Gastroesophageal sphincter (tissue), 4 donors: ENCODE data around the gene CAPN2. TPM values are rescaled to one million over a fixed set of nuclear protein-coding genes. Genes with fewer than 3 reads are reported as not detected.

ENCODE experiments used
- ATAC-seq: fragments of 150-250 bp; one replicate; pipeline ENCODE4 v1.9.1; 2016; ENCODE audit warnings: mild to moderate bottlenecking, moderate library complexity
- H3K27ac ChIP-seq, 4 donors: fragments of 200-600 bp; sonication (generic) in 3 of 4; 1 replicate in 3 of 4; 2 replicates in 1 of 4; pipeline ENCODE4 v1.5.1; 2016 to 2019
- H3K27me3 ChIP-seq: fragments of 200-600 bp; sonication (generic); one replicate; pipeline ENCODE4 v1.5.1; 2019
- H3K36me3 ChIP-seq, 2 donors: fragments of 200-600 bp; sonication (generic); one replicate each; pipeline ENCODE4 v1.5.1; 2019; ENCODE audit warnings: control low read depth in 1 of 2
- H3K4me1 ChIP-seq, 3 donors: fragments of 200-600 bp; sonication (generic); 1 replicate in 2 of 3; 2 replicates in 1 of 3; pipeline ENCODE4 v1.5.1; 2016 to 2019; ENCODE audit warnings: control low read depth in 2 of 3
- H3K4me3 ChIP-seq, 2 donors: fragments of 200-600 bp; sonication (generic); one replicate each; pipeline ENCODE4 v1.5.1; 2019; ENCODE audit warnings: mild to moderate bottlenecking in 1 of 2, moderate library complexity in 1 of 2
- H3K9me3 ChIP-seq, 3 donors: fragments of 200-600 bp; sonication (generic); one replicate each; pipeline ENCODE4 v1.5.1; 2017 to 2019; ENCODE audit warnings: control low read depth in 2 of 3
- EP300 ChIP-seq: sonication (generic); formaldehyde crosslinking; IDR thresholded peaks from one replicate; pipeline ENCODE4 v1.6.1; 2017; ENCODE audit warnings: antibody characterized with exemption, mild to moderate bottlenecking
- POLR2A ChIP-seq, 2 donors: fragments of 450-650 bp; IDR thresholded peaks; one replicate each; pipeline ENCODE4 v1.6.1; 2017; ENCODE audit warnings: antibody characterized with exemption in 2 of 2, mild to moderate bottlenecking in 2 of 2, moderate library complexity in 1 of 2
- POLR2AphosphoS5 ChIP-seq: sonication (generic); formaldehyde crosslinking; IDR thresholded peaks from one replicate; pipeline ENCODE4 v1.6.1; 2017; ENCODE audit warnings: antibody characterized with exemption
- WGBS, 2 donors: methylation state at CpG; one replicate each; pipeline ENCODE4 v1.1.5; 2018; ENCODE audit warnings: low coverage in 1 of 2; 5-methylcytosine and 5-hydroxymethylcytosine counted together
- total RNA-seq, 4 donors: library from RNA; depleted of rRNA; stranded (reverse); fragments of >200 nt; gene quantifications; one replicate each; pipeline ENCODE4 v1.1.0, GENCODE V29; 2016
- TF ChIP-seq, protein P1 (sequence below), 4 experiments: fragments of 200-600 bp in 2 of 4; fragments of 450-650 bp in 2 of 4; sonication (generic) in 1 of 4; IDR thresholded peaks; one replicate each; pipeline ENCODE4 v1.5.1; 2017 to 2019; ENCODE audit warnings: antibody characterized with exemption in 4 of 4, mild to moderate bottlenecking in 2 of 4, moderate library complexity in 2 of 4

The CAPN2 gene
- total RNA-seq, 4 donors from 2014 or later = 140 to 174 (median 149) TPM

DNA sequence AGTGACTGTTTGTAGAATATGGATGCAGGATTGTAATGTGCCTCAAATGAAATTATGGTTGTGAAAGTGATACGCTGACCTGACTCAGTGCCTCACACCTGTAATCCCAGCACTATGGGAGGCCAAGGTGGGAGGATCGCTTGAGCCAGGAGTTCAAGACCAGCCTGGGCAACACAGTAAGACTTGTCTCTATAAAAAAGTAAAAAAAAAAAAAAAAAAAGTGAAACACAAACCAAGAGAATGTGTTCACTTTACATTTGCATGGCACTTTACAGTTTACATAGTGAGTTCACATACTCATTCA, 2.0 kb downstream of the CAPN2 start:
- Histone ChIP-seq H3K27ac (peak overlapping the region in 3 of 4 donors; percentile 94 to 98 (median 98)), H3K9me3 (no peaks in the 10 kb centered on the region), H3K4me3 (no peak overlapping the region), H3K27me3 (no peaks in the 10 kb centered on the region), H3K4me1 (peaks cover 10 to 75% (median 46%) of the 10 kb centered on the region in 3 donors), H3K36me3 (peaks cover 0 to 25% of the 10 kb centered on the region in 2 donors)
- ATAC-seq = no peak
- TF ChIP-seq POLR2AphosphoS5 (no peak), EP300 (no peak), POLR2A (IDR thresholded peaks at IDR 0.05) (no peak)
- TF ChIP-seq, protein P1, sequence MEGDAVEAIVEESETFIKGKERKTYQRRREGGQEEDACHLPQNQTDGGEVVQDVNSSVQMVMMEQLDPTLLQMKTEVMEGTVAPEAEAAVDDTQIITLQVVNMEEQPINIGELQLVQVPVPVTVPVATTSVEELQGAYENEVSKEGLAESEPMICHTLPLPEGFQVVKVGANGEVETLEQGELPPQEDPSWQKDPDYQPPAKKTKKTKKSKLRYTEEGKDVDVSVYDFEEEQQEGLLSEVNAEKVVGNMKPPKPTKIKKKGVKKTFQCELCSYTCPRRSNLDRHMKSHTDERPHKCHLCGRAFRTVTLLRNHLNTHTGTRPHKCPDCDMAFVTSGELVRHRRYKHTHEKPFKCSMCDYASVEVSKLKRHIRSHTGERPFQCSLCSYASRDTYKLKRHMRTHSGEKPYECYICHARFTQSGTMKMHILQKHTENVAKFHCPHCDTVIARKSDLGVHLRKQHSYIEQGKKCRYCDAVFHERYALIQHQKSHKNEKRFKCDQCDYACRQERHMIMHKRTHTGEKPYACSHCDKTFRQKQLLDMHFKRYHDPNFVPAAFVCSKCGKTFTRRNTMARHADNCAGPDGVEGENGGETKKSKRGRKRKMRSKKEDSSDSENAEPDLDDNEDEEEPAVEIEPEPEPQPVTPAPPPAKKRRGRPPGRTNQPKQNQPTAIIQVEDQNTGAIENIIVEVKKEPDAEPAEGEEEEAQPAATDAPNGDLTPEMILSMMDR (IDR thresholded peaks at IDR 0.05) = no peak
- 90% methylated on average over 2 of the region's 2 CpGs; no CpG with 5 or more reads in 1 of the 2 donors for WGBS, 2 donors

DNA sequence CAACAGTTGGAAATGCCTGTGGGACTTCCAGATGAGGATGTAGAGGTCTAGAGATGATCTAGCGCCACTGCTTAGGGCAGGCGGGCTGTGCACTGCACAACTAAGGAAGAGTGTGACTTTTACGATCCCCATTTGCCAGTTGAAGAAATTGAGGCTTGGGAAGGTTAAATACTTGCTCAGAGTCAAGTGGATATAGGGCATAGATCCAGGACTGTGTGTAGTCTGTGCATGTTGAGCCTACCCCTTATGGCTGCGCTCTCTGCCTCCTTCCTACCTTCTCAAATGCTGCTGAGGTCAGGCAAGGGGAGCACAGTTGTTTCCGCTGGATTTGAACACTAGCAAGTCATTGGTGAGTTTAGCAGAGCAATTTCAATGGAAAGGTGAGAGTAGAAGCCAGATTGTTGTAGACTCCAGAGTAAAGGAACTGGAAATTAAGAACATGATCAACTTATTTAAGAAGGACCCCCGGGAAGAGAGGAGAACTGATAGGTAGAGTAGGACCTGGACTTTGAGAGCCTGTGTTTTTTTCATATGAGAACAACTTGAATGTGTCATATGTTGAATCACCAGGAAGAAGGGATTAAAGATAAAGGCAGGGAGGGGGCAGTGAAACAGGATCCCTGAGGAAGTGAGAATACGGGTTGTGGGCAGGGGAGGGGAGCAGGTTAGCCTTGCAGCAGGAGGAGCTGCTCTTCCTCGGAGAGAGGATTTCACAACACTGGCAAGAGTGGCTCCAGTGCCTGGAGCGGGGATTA, 2.7 kb downstream of the CAPN2 start:
- no peaks in the 10 kb centered on the region for H3K27me3 ChIP-seq
- no peak for ATAC-seq
- peaks cover 10 to 82% (median 52%) of the 10 kb centered on the region in 3 donors for H3K4me1 ChIP-seq
- H3K4me3 ChIP-seq = peak overlapping the region in 1 of 2 donors; percentile 9
- TF ChIP-seq POLR2A (IDR thresholded peaks at IDR 0.05) (no peak), EP300 (no peak), POLR2AphosphoS5 (peak; percentile 32)
- TF ChIP-seq, protein P1 (IDR thresholded peaks at IDR 0.05) = no peak
- peak overlapping the region in 3 of 4 donors; percentile 76 to 98 (median 81) for H3K27ac ChIP-seq
- 35 to 57% methylated on average over 5 to 7 of the region's 9 CpGs for WGBS, 2 donors
- no peaks in the 10 kb centered on the region for H3K9me3 ChIP-seq
- peaks cover 0 to 32% of the 10 kb centered on the region in 2 donors for H3K36me3 ChIP-seq

DNA sequence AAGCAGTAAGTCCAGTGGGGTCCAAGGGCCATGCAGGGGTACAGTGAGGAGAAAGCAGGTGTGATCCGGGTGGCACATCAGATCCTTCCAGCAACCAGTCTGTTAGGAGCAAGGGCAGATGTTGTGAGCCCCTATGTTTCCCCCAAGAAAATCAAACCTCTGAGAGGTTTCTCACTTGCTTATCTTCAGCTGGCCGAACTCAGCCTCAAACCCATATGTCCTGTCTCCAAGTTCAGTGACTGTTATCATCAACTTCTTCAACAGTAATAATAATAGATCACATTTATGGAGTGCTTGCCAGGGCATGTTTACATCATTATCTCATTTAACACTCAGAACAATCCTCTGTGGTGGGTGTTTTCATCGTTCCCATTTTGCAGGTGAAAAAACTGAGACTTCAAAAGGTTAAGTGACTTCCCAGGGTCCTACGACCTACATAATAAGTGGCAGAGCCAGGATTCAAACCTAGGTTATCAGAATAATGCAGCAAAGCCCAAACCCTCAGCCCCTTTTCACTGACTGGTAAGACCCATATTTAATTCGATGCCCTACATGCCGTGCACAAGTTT, 3.3 kb downstream of the CAPN2 start:
- Histone ChIP-seq H3K27me3 (no peaks in the 10 kb centered on the region), H3K36me3 (peaks cover 0 to 38% of the 10 kb centered on the region in 2 donors), H3K4me3 (peak overlapping the region in 1 of 2 donors; percentile 9), H3K9me3 (no peaks in the 10 kb centered on the region), H3K27ac (peak overlapping the region; percentile 13 to 98 (median 78)), H3K4me1 (peaks cover 10 to 88% (median 56%) of the 10 kb centered on the region in 3 donors)
- TF ChIP-seq POLR2AphosphoS5 (peak; percentile 3), EP300 (no peak)
- WGBS, 2 donors = 42 to 61% methylated on average over 2 to 6 of the region's 6 CpGs
- no peak for ATAC-seq

DNA sequence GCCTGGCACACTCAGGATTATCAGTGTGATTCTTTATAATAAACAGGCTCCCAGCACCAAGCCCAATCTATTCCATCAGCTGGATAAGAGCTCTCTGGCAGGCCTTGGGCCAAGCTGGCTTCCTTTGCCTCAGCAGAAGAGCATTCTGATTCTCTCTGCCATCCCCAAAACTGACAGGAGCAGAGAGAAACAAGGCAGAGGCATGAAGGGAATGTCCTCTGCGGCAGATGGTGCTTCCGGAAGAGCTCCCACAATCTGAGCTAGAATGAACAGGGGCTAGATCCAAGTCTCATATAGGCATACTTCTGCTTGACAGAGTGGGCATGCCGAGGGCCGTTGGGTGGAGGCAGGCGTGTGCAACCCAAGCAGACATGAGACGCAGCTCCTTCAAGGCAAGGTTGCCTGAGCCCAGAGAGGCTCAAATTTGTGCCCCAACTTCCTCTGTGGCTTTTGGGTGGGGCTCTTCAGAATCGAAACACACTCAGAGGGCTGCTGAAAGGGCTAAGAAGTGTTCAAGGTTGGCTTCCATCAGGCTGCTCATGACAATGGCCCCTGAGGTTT, 4.0 kb downstream of the CAPN2 start:
- TF ChIP-seq POLR2AphosphoS5 (no peak), EP300 (no peak), POLR2A (IDR thresholded peaks at IDR 0.05) (no peak)
- TF ChIP-seq, protein P1 (IDR thresholded peaks at IDR 0.05) = no peak
- no peak for ATAC-seq
- Histone ChIP-seq H3K4me3 (no peak overlapping the region), H3K27me3 (no peaks in the 10 kb centered on the region), H3K9me3 (no peaks in the 10 kb centered on the region), H3K4me1 (peaks cover 11 to 91% (median 63%) of the 10 kb centered on the region in 3 donors), H3K27ac (peak overlapping the region; percentile 13 to 98 (median 78)), H3K36me3 (peaks cover 0 to 45% of the 10 kb centered on the region in 2 donors)
- 40% methylated on average over 1 of the region's 7 CpGs; no CpG with 5 or more reads in 1 of the 2 donors for WGBS, 2 donors

DNA sequence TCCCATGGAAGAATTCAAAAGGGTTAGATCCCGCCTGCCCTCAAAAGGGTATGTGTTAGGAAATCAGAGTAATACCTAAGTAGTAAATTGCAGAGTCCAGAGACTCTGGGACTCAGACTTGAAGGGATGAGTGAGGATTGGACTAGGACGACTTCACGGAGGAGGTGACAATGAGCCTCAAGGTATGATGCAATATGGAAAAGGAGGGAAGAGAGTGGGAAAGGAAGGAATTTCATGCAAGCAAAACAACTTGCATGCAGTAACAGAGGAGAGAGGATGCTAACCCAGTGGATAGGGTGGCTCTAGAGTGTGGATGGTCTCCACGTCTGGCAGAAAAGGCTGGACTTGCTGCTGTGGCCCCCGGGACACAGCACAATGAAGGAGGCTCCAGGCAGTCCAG, 4.8 kb downstream of the CAPN2 start:
- Histone ChIP-seq H3K9me3 (no peaks in the 10 kb centered on the region), H3K27me3 (no peaks in the 10 kb centered on the region), H3K4me1 (peaks cover 15 to 89% (median 66%) of the 10 kb centered on the region in 3 donors), H3K4me3 (no peak overlapping the region), H3K27ac (peak overlapping the region in 3 of 4 donors; percentile 76 to 98 (median 81)), H3K36me3 (peaks cover 0 to 50% of the 10 kb centered on the region in 2 donors)
- no peak for ATAC-seq
- WGBS, 2 donors = 79 to 90% methylated on average over 2 to 5 of the region's 5 CpGs
- TF ChIP-seq POLR2A (IDR thresholded peaks at IDR 0.05) = no peak
- no peak for TF ChIP-seq EP300
- TF ChIP-seq POLR2AphosphoS5 = no peak
